ENCODE data around the gene CERS4.
"Not testable (repeated sequence)": the region's sequence is repeated elsewhere in the genome, so short reads cannot be mapped to it uniquely, and the experiment has no call there.

The CERS4 gene

DNA sequence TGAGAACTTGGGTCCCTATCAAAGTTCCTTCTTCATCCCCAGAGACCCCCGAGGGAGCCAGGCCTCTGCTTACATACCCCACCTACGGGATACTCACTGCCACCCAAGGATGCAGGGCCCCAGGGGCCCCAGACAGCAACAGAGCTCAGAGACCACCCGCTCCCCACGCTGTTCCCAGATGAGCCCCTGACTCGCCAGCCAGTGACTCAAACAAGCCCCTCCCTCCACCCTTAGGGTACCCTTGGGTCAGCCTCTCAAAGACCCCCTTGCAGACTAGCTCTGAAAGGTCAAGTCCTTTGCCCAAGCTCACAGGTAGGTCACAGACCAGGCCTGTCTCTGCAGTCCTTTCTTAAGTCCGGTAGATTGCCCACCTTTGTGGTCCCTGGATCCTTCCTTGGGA lies 53.3 kb downstream of the CERS4 start:
- POLR2A ChIA-PET = no interaction called here
- CTCF ChIA-PET = interaction anchor here (1.1 to 2.3 kb wide), 4 partner anchors 10 to 105 kb away, joined by 3 to 9 read pairs (median 4); no protein-coding TSS in a partner anchor
- DNase-seq (ENCODE audit: extremely low spot score) = no peak
- TF ChIP-seq, protein P1, sequence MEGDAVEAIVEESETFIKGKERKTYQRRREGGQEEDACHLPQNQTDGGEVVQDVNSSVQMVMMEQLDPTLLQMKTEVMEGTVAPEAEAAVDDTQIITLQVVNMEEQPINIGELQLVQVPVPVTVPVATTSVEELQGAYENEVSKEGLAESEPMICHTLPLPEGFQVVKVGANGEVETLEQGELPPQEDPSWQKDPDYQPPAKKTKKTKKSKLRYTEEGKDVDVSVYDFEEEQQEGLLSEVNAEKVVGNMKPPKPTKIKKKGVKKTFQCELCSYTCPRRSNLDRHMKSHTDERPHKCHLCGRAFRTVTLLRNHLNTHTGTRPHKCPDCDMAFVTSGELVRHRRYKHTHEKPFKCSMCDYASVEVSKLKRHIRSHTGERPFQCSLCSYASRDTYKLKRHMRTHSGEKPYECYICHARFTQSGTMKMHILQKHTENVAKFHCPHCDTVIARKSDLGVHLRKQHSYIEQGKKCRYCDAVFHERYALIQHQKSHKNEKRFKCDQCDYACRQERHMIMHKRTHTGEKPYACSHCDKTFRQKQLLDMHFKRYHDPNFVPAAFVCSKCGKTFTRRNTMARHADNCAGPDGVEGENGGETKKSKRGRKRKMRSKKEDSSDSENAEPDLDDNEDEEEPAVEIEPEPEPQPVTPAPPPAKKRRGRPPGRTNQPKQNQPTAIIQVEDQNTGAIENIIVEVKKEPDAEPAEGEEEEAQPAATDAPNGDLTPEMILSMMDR (IDR thresholded peaks at IDR 0.05; ENCODE audit: control extremely low read depth, extremely low read depth, low read depth, missing control alignments) = no peak

DNA sequence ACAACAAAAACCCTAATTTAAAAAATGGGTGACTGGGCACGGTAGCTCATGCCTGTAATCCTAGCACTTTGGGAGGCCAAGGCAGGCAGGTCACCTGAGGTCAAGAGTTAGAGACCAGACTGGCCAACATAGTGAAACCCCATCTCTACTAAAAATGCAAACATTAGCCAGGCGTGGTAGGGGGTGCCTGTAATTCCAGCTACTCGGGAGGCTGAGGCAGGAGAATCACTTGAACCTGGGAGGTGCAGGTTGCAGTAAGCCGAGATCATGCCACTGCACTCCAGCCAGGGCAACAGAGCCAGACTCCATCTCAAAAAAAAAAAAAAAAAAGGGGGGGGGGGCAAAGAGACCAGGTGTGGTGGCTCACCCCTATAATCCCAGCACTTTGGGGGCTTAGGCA lies 55.1 kb downstream of the CERS4 start:
- ChIA-PET CTCF (interaction anchor here (1.9 kb wide), 1 partner anchor 90 kb away, joined by 5 read pairs; no protein-coding TSS in a partner anchor), POLR2A (interaction anchor here (0.6 kb wide), 1 partner anchor 27 kb away, joined by 8 read pairs; no protein-coding TSS in a partner anchor)
- not testable (repeated sequence) for DNase-seq (ENCODE audit: extremely low spot score)

DNA sequence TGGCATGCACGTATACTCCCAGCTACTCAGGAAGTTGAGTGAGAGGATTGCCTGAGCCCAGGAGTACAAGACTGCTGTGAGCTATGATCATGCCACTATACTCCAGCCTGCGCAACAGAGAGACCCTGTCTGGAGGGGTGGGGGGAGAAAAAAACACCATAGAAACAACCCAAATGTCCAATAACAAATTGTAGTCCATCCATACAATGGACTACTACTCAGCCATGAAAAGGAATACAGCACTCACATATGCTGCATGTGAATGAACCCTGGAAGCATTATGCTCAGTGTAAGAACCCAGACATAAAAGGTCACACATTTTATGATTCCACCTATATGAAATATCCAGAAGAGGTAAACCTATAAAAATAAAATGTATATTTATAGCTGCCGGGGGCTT lies 56.7 kb downstream of the CERS4 start:
- no peak for DNase-seq (ENCODE audit: extremely low spot score)
- ChIA-PET POLR2A (interaction anchor here (0.6 kb wide), 1 partner anchor 321 kb away, joined by 3 read pairs; no protein-coding TSS in a partner anchor), CTCF (interaction anchor here (1.2 to 1.6 kb wide), 2 partner anchors 26 to 698 kb away, joined by 3 read pairs; no protein-coding TSS in a partner anchor)
- TF ChIP-seq, protein P1 (IDR thresholded peaks at IDR 0.05; ENCODE audit: control extremely low read depth, extremely low read depth, low read depth, missing control alignments) = no peak

DNA sequence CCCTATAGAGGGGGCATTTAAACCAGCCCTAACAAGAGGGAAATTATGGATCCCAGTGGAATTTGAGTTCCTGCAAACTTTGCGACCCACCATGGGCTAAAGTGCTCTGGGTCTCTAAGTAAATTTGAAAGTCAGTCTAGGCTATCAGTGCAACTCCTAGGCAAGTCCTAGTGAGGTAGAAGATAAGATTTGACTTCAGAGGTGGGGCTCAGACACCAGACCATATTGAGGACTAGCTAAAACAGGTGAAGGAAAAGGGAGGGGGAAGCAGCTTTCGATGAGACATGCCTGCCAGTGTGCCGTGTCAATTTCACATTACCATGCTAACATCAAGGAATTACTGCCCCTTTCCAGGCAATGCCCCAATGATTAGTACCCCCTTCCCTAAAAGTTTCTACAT lies 60.6 kb downstream of the CERS4 start:
- ChIA-PET POLR2A (no interaction called here), CTCF (interaction anchor here (0.8 to 1.4 kb wide), 8 partner anchors 15 to 312 kb away, joined by 3 to 4 read pairs (median 4); partner anchors contain the start of gene MYO1F)
- TF ChIP-seq, protein P1 (IDR thresholded peaks at IDR 0.05; ENCODE audit: control extremely low read depth, extremely low read depth, low read depth, missing control alignments) = no peak
- no peak for DNase-seq (ENCODE audit: extremely low spot score)

DNA sequence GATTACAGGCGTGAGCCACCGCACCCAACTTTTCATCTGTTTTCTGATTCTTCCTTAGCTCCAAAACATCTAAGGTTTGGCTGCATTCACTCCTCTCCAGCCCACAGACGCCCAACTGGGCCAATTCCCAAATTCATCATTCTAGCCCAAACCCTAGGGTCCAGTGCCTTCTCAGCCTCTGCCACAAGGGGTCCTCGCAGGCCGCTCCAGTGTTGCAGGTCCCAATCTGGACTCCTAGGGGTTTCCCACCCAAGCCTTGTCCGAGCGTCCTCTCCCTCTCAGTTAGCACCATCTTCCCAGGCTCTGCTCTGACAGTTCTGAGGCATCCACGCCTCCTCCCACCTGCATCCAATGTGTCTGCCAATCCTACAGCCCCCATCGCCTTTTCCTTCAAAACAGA lies 67.3 kb downstream of the CERS4 start:
- POLR2A ChIA-PET = not testable (repeated sequence)

DNA sequence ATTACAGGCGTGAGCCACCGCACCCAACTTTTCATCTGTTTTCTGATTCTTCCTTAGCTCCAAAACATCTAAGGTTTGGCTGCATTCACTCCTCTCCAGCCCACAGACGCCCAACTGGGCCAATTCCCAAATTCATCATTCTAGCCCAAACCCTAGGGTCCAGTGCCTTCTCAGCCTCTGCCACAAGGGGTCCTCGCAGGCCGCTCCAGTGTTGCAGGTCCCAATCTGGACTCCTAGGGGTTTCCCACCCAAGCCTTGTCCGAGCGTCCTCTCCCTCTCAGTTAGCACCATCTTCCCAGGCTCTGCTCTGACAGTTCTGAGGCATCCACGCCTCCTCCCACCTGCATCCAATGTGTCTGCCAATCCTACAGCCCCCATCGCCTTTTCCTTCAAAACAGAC lies 82.2 kb downstream of the CERS4 start:
- POLR2A ChIA-PET; DNase-seq (ENCODE audit: extremely low spot score); CTCF ChIA-PET: not testable (repeated sequence)

More for the DNA sequence above, 67.3 kb downstream of the CERS4 start:
- CTCF ChIA-PET; DNase-seq (ENCODE audit: extremely low spot score): not testable (repeated sequence)

DNA sequence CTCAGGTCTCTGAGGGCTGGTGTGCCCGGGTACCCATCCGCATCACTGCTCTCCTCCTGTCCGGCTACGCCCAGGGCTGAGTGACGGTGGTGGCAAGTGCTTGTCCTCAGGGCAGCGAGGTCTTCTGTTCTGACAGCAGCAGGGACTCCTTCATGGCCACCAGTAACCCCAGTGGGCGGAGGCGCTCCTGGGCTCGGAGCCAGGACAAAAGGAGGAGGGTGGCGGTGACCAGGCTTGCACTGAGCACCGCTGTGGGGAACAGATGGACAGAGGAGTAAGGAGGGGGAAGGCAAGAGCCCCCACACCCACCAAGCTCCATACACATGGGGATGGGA lies 93.2 kb downstream of the CERS4 start:
- POLR2A ChIA-PET = interaction anchor here (0.6 kb wide), 1 partner anchor 51 kb away, joined by 4 read pairs; no protein-coding TSS in a partner anchor

DNA sequence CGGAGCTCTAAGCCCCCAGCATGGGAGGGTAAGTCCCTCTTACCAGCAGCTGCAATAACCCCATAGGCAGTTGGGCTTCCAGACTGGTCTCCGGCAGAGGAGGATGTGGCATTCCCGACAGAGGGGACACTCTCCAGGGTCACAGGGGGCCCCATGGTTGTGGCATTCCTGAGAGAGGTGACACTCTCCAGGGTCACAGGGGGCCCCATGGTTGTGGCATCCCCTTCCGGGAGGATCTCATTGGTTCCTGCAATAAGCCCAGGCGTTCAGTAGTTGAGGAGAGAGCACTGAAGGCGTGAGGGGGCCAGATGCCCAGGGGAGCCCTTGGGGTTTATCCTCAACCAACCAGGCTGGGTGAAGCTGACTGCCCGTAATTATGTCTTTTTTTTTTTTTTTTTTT lies 93.6 kb downstream of the CERS4 start:
- DNase-seq (ENCODE audit: extremely low spot score) = no peak
- ChIA-PET POLR2A (interaction anchor here (0.6 kb wide), 1 partner anchor 51 kb away, joined by 4 read pairs; no protein-coding TSS in a partner anchor), CTCF (interaction anchor here (1.1 to 1.4 kb wide), 2 partner anchors 8 to 212 kb away, joined by 3 to 4 read pairs; partner anchors contain the start of gene ZNF414)
- TF ChIP-seq, protein P1 (IDR thresholded peaks at IDR 0.05; ENCODE audit: control extremely low read depth, extremely low read depth, low read depth, missing control alignments) = no peak

More for the DNA sequence above, 93.2 kb downstream of the CERS4 start:
- DNase-seq (ENCODE audit: extremely low spot score) = no peak
- CTCF ChIA-PET = interaction anchor here (1.1 to 1.4 kb wide), 2 partner anchors 8 to 212 kb away, joined by 3 to 4 read pairs; partner anchors contain the start of gene ZNF414
- TF ChIP-seq, protein P1 (IDR thresholded peaks at IDR 0.05; ENCODE audit: control extremely low read depth, extremely low read depth, low read depth, missing control alignments) = no peak
